GM12891 (cell line): ENCODE data around the gene FAM163B.

Experiments used
- PAX5 ChIP-seq: IDR thresholded peaks from 2 replicates; pipeline ENCODE4 v1.6.1; 2011; ENCODE audit warnings: low read length, moderate library complexity, mild to moderate bottlenecking; ENCODE audit not compliant: insufficient read depth, severe bottlenecking
- POLR2A ChIP-seq: IDR thresholded peaks from 2 replicates; pipeline ENCODE4 v1.6.1; 2011; ENCODE audit warnings: low read depth, low read length, control low read depth
- POLR2AphosphoS5 ChIP-seq: IDR thresholded peaks from 2 replicates; pipeline ENCODE4 v1.6.1; 2011; ENCODE audit warnings: low read depth, low read length, control low read depth
- POU2F2 ChIP-seq: IDR thresholded peaks from 2 replicates; pipeline ENCODE4 v1.6.1; 2011; ENCODE audit warnings: low read depth, mild to moderate bottlenecking, control low read depth, low read length, moderate library complexity
- TAF1 ChIP-seq: IDR thresholded peaks from 2 replicates; pipeline ENCODE4 v1.6.1; 2011; ENCODE audit warnings: low read depth, low read length, control low read depth

DNA sequence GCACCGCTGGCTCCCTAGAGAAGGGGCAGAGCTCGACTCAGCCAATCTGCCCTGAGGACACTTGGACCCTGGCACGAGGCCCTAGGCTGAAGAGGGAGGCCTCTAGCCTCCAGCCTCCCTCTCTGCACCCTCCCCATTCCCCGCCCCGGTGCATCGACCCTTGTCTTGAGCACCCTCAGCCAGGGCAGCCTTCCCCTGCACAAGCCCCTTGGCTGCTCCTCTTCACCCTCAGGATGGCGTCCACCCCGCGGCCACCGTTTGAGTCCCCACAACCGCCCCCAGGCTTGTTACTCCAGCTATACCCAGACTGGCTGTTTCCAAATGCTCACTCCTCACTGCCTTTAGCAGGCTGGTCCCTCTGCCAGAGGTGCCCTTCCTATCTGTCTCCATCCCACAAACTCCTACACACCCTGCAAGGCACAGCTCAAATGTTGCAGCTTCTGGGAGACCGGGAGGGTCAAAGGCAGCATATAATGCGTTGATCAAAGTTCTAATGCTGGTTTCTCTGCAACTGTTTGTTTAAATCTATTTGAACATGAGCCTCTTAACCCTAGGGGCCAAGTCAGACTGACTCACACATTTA lies 6.5 kb upstream of the FAM163B start:
- TF ChIP-seq POLR2AphosphoS5 = no peak
- no peak for TF ChIP-seq TAF1
- TF ChIP-seq POLR2A = no peak
- TF ChIP-seq PAX5 = no peak
- no peak for TF ChIP-seq POU2F2
